DMS79 treated with DMSO at 0.1 percent for 48 hours (cell line): ENCODE measurements around the gene NEURL3.
A peak's percentile ranks its signal among the peaks of the same experiment; 100 is the strongest.

Experiments used
- DNase-seq: peaks from one replicate; lab custom pipeline; 2025; lab: John Stamatoyannopoulos, UW

NEURL3 gene

GRCh38 chr2:96539215-96539920, 34.2 kb upstream of the NEURL3 start:
- DNase-seq = no peak

- no peak for DNase-seq
Observed at GRCh38 chr2:96538487-96539214, 33.5 kb upstream of the NEURL3 start.

- no peak for DNase-seq
Observed at GRCh38 chr2:96537734-96538486, 32.8 kb upstream of the NEURL3 start.

GRCh38 chr2:96537066-96537733, 32.0 kb upstream of the NEURL3 start:
- peak; percentile 18 for DNase-seq

- peak; percentile 69 for DNase-seq
Observed at GRCh38 chr2:96536445-96537065, 31.4 kb upstream of the NEURL3 start, which contains the start of gene ARID5A. ARID5A (plus strand) TSS chr2:96536752; CDS start chr2:96536827, 75 bp downstream.

GRCh38 chr2:96535331-96535730, 30.2 kb upstream of the NEURL3 start:
- DNase-seq = no peak

- DNase-seq = no peak
Observed at GRCh38 chr2:96534701-96535181, 29.6 kb upstream of the NEURL3 start.

GRCh38 chr2:96534141-96534540, 29.0 kb upstream of the NEURL3 start:
- DNase-seq = no peak

GRCh38 chr2:96533292-96534073, 28.3 kb upstream of the NEURL3 start:
- DNase-seq = no peak

- DNase-seq = no peak
Observed at GRCh38 chr2:96532641-96533291, 27.6 kb upstream of the NEURL3 start.

GRCh38 chr2:96531872-96532505, 26.8 kb upstream of the NEURL3 start:
- DNase-seq = peak; percentile 96

GRCh38 chr2:96531366-96531765, 26.2 kb upstream of the NEURL3 start:
- no peak for DNase-seq

- DNase-seq = no peak
Observed at GRCh38 chr2:96530474-96531357, 25.6 kb upstream of the NEURL3 start.

- no peak for DNase-seq
Observed at GRCh38 chr2:96530144-96530430, 24.9 kb upstream of the NEURL3 start.

- DNase-seq = no peak
Observed at GRCh38 chr2:96529376-96530143, 24.4 kb upstream of the NEURL3 start.

GRCh38 chr2:96528700-96529375, 23.7 kb upstream of the NEURL3 start:
- no peak for DNase-seq

- no peak for DNase-seq
Observed at GRCh38 chr2:96528006-96528699, 23.0 kb upstream of the NEURL3 start.
